Activated CD4-positive, CD25-positive, alpha-beta regulatory T cell (primary cell): ENCODE results near the gene NKD1.

Source experiments
- DNase-seq, 4 experiments: peaks; one replicate each; lab custom pipeline; 2025; lab: John Stamatoyannopoulos, UW

Gene NKD1

DNA sequence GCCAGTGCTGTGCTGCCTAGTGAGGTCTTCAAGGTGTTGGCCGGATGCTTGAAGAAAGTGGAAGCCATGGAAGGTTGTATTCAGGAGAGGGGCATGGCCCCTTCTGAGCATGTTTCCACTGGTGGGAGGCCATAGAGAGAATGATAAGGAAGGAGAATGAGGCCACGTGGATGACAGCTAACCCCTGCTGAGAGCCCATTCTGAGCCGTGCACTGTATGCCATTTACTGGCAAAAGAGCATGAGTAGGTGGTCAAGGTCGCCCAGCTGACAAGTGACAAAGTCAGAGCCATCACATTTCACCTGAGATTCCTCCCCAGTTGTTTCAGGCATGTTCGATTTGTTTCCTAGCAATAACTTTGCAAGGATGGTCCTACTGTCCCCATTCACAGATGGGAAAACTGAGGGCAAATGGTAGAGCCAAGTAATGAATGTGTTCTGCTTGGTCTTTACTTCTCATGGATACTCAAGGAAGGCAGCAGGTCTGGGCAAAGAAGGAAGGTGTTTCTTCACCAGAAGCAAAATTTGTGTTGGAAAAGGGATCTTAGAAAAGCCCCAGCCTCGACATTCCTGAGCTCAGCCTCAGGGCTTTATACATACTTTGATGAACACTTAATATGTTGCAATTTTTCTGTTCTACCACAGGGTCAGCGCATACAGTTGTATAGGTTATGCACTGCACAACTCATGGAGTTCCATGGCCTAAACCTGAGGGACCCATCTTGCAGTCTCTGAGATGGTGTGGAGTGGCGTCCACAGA is 10.5 kb upstream of the NKD1 start:
- no peak for DNase-seq

- no peak for DNase-seq
Measured at GRCh38 chr16:50538411-50539052, 9.7 kb upstream of the NKD1 start.

- DNase-seq, result no peak
Measured at GRCh38 chr16:50539053-50539695, 9.0 kb upstream of the NKD1 start.

DNA sequence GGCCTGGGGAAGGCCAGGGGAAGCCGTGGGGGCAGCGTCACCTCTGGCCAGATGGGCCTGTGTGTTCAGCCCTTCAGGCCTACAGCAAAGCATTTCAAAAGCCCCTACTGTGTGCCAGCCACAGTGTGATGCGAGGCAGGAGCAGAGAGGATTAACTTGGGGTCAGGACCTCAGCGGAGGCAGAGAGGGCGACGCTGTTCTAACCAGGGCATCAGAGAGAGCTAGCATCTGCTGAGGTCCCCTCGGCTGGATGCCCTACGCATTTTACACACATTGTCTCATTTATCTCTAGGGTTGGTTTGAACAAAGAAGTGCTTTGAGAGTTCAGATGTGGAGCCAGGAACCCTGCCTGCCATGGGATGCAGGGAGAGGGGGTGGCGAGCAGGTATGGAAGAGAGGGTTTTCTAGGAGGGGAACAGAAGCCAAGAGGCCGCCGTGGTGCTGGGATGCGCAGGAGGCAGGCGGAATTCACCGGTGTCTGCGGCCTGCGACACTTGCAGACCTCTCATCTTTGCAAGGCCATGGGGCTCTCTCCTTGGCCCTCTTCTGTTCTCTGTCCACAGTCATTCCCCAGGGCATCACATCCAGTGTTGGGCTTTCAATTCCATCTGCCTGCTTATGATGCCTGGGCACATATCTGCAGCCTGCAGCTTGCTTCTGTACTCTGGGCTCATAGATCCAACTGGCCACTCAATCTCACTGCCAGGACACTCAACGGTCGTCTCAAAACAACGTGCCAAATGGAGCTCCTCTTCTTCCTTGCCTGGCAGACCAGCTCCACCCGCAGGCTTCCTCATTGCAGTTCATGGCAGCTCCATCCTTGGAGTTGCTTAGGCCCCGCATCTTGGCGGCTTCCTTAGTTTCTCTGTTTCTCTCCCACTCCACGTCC is 8.1 kb upstream of the NKD1 start:
- DNase-seq, result no peak

DNA sequence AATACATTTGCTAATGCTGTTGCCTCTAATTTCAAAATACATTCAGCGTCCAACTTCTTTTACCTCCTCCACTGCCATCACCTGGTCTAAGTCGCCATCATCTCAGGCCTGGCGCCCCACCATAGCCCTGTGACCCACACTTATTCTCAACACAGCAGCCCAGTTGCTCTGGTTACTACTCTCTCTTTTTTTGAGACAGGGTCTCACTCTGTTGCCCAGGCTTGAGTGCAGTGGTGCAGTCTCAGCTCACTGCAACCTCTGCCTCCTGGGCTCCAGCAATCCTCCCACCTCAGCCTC is 7.5 kb upstream of the NKD1 start:
- no peak for DNase-seq

GRCh38 chr16:50542703-50543102 is 5.5 kb upstream of the NKD1 start:
- DNase-seq, result no peak

DNA sequence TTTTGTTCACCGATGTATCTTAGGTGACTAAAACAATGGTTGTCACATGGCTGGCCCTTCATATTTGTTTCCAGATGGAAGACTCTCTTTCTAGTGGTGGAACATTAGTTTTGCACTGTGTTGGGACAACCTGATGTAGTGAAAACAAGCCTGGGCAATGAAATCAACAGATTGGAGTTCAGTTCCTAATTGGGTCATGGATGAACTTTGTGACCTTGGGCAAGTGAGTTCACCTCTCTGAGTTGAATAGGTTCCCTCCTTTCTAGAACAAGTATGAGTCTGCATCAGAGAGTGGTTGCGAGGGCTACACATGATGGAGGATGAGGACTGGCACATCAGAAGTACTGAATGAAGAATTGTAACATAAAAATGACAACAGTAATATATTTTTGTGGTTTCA is 2.1 kb upstream of the NKD1 start:
- DNase-seq, result no peak

DNA sequence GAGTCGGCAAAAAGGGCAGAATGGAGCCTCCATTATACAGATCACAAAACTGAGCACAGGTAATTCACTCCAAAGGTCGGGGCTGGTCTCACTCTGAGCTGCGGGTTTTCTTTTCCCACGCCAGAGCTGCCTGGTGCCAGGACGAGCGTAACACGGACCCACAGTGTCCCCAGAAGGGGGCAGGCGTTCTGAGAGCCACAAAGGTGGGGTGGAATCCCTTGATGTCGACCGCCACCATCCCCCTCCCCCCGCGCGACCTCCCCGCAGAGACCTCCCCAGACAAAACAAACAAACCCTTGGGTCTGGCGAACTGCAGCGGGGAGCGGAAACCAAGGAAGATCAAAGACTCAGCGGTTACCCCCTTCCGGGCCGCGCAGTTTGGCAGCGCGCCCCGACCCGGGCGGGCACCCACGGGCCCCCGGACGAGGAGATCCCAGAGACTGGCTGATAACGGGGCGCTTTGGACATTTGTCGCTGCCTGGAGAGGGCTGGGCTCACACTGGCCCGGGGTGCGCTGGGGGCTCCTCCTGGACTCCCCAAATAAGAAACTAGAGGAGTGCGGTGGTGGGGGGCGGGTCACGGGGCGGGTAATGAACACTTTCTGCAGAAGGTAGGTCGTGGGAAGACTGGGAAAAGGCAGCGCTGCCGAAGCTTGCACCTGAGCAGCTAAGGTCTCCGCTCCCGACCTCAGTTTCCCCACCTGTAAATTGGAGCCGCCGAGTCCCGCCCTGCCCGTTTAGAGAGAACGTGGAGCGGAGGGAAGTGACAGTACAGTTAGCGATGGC is 664 bp upstream of the NKD1 start:
- DNase-seq, result peak; percentile 17 to 74 (median 54)

- no peak for DNase-seq
Measured at GRCh38 chr16:50548909-50549560, 839 bp downstream of the NKD1 start.

DNA sequence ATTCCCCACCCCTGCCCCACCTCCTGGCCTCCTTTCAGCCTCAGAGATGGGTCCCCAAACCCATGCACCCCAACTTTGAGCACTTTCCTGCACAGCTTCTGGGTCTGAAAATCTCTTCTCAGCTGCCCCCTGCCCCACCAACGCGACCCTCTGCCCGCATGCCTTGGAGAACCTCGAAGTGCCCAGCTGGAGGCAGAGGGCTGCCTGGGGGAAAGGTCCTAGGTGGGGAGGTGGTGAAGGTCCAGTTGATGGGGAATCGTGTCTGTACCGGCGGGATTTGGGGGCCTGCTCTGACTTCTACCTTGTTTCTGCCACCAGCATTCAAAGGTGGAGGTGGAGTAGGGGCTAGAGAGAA is 1.3 kb downstream of the NKD1 start:
- no peak for DNase-seq

- no peak for DNase-seq
Measured at GRCh38 chr16:50550035-50550434, 1.8 kb downstream of the NKD1 start.

DNA sequence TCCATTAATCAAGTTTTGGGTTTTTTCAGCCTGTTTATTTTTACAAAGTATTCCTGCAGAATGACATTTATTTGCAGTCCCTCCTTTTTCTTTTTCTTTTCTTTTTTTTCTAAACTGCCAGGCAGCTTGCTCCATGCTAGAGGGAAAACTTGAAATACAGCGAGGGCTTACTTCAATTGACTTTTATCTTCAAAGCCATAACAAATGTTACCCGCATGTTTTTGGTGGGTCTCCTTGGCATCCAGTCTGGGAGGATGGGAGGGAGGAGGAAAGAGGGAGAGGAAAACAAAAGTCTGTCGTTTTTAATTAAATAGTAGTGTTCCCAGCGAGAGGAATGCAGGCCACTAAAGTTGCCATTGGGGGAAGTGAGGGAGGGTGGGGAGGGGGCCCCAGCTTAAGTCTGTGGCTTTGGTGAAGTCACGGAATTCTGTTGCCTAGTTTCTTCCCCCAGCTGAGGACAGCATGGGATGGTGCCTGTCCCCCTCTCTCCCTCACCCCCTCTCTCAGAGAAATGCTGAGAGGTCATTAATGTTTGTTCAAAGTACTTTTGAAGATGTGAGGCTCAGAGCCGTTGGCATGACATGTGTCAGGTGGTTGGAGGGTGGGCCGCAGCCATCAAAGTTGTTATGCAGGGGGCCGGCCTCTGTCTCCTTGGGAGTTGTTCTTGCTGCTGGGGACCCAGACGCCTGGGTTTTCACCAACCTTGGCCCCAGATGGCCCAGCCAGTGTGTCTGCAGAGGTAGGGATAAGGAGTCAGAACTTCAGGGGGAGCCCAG is 2.9 kb downstream of the NKD1 start:
- no peak for DNase-seq

- DNase-seq, result no peak
Measured at GRCh38 chr16:50552476-50553101, 4.4 kb downstream of the NKD1 start.

DNA sequence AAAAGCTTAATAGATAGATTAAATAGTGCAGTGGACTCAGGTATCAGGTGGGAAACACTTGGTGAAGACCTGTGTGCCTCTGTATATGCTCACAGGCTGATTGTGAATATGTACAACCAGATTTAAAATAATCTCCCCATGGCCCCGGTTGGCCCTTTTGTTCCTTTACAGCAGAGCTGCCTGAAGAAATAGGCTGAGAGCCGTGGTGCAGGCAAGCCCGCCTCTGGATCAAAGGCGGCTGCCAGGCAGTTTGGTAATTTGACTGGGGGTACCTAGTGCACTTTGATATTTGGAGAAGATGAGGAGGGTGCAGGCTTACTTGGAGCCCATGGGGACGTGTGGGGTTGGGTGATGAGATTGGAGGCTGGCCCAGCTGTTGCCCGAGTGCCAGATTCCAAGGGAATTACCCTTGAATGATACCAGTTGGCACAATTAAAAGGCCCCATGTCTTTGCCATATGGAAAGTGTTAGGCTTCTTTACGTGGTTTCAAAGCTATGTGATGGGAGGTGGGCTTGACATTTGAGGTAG is 5.0 kb downstream of the NKD1 start:
- DNase-seq, result no peak

- DNase-seq, result no peak
Measured at GRCh38 chr16:50553731-50554360, 5.7 kb downstream of the NKD1 start.

DNA sequence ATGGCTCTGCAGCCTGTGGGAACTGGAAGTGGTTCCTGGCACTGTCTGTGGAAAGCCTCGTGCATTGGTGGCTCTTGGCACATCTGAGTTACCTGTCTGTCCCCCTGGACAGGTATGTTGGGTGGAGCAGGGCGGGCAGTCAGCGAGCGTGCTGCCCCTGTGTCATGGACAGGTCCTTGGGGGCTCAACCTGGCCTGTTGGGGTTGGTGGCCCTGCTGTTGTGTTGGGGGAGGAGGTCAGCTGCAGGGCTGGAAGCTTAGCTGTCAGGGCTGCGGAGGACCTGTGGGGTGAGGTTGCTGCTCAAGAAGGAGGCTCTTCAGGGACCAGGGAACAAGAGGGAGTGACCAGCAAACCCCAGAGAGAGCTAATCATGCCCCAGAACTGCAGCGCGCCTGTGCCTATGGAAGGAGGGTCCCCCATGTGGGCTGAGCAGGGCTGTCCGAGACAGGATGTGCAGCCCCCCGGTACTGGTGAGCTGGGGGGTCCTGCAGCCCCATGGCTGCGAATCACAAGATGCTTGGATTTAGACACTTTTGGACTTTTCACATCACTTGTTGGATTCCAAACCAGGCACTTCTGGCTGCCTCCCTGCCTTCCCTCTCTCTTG is 7.2 kb downstream of the NKD1 start:
- DNase-seq, result no peak

DNA sequence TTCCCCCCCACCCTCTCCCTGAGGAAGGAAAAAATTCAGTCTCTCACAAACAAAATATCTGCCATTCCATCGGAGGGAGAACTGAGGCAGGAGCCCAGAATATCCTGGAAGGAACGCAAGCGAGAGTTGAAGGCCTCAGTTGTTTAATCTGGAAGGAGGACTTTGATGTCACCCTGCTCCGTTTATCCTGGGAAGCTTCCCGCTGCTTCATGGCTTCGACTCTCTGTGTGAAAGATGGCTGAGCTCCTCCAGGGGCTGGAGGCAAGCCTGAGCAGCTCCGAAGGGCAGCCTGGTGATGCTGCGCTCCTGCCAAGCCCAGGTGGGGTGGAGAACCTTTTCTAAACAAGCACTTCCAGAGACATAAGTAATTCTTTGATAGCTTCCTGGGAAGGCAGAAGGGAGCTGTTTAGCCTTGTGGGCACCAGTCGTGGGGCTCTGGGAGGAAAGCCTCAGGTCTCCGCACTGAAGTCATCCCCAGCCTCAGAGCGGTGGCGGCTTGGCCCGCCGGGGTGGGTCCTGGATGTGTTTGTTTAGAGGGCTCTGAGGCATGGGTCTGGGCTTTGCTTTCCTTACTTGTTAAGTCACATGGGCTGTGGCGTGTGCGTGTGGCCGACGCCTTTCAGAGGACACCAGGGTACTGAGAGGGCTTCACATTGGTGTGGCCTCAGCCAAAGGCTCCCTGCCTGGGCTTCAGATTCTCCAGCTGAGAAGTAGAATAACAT is 7.9 kb downstream of the NKD1 start:
- DNase-seq, result no peak

GRCh38 chr16:50557046-50557445 is 8.8 kb downstream of the NKD1 start:
- DNase-seq, result no peak
